WTC11 (cell line): ENCODE measurements around the gene CADM2. TPM values are rescaled to one million over a fixed set of nuclear protein-coding genes. Genes with fewer than 3 reads are reported as not detected.

Experiments
- ATAC-seq: fragments of 200-7000 bp; cut with Tn5 transposase; 2 replicates; pipeline ENCODE4 v1.10.0; 2021; ENCODE audit warnings: mild to moderate bottlenecking, moderate library complexity
- CTCF ChIA-PET: fragments of 300-600 bp; sonication (Branson Sonifier 250); formaldehyde crosslinking; loops from one replicate; lab custom pipeline; 2021; ENCODE audit warnings: antibody characterized with exemption; lab: Charles Lee
- POLR2A ChIA-PET: fragments of 350-600 bp; sonication (Branson Sonifier 250); formaldehyde crosslinking; loops from one replicate; lab custom pipeline; 2021; ENCODE audit warnings: antibody characterized with exemption; lab: Charles Lee
- DNase-seq: peaks from one replicate; pipeline ENCODE4 v3.0.0; 2021; ENCODE audit warnings: low spot score
- H3K27ac Mint-ChIP-seq: 2 replicates; pipeline ENCODE4 v1.8.0; 2021; ENCODE audit warnings: mixed read lengths
- H3K27me3 Mint-ChIP-seq: 2 replicates; pipeline ENCODE4 v1.8.0; 2021; ENCODE audit warnings: low read depth, mild to moderate bottlenecking, moderate library complexity, mixed read lengths
- H3K36me3 Mint-ChIP-seq: 2 replicates; pipeline ENCODE4 v1.8.0; 2021; ENCODE audit warnings: mixed read lengths
- H3K4me1 Mint-ChIP-seq: 2 replicates; pipeline ENCODE4 v1.8.0; 2022; ENCODE audit warnings: mixed read lengths
- H3K4me3 Mint-ChIP-seq: 2 replicates; pipeline ENCODE4 v1.8.0; 2021; ENCODE audit warnings: mild to moderate bottlenecking, moderate library complexity, mixed read lengths
- H3K9me3 Mint-ChIP-seq: 2 replicates; pipeline ENCODE4 v1.8.0; 2021; ENCODE audit warnings: mixed read lengths
- ARID4B ChIP-seq: sonication (generic); formaldehyde crosslinking; IDR thresholded peaks from 2 replicates; pipeline ENCODE4 v1.8.0; 2023; ENCODE audit warnings: missing genetic modification reagents, mild to moderate bottlenecking, borderline replicate concordance
- CTCF ChIP-seq: fragments of 200-600 bp; IDR thresholded peaks from 2 replicates; pipeline ENCODE4 v1.8.0; 2022; ENCODE audit warnings: antibody characterized with exemption
- ELF4 ChIP-seq: sonication (generic); formaldehyde crosslinking; IDR thresholded peaks from 2 replicates; pipeline ENCODE4 v1.8.1; 2022; ENCODE audit warnings: low read depth, mild to moderate bottlenecking, moderate library complexity, missing genetic modification reagents
- GABPB1 ChIP-seq: sonication (generic); formaldehyde crosslinking; IDR thresholded peaks from 2 replicates; pipeline ENCODE4 v1.8.1; 2023; ENCODE audit warnings: mild to moderate bottlenecking, missing genetic modification reagents
- GTF2I ChIP-seq: fragments of 250-450 bp; sonication (Bioruptor Pico); conservative IDR thresholded peaks from 2 replicates; pipeline ENCODE4 v1.4.0; 2021; ENCODE audit warnings: mild to moderate bottlenecking
- IRF2 ChIP-seq: sonication (generic); formaldehyde crosslinking; IDR thresholded peaks from 2 replicates; pipeline ENCODE4 v1.8.0; 2022; ENCODE audit warnings: low read depth, missing genetic modification reagents, borderline replicate concordance
- JUN ChIP-seq: sonication (generic); formaldehyde crosslinking; IDR thresholded peaks from 2 replicates; pipeline ENCODE4 v1.8.0; 2023; ENCODE audit warnings: mild to moderate bottlenecking, missing genetic modification reagents
- MAX ChIP-seq: sonication (generic); formaldehyde crosslinking; IDR thresholded peaks from 2 replicates; pipeline ENCODE4 v1.8.0; 2022; ENCODE audit warnings: mild to moderate bottlenecking, missing genetic modification reagents
- MLX ChIP-seq: sonication (generic); formaldehyde crosslinking; IDR thresholded peaks from 2 replicates; pipeline ENCODE4 v1.8.1; 2023; ENCODE audit warnings: mild to moderate bottlenecking, missing genetic modification reagents, moderate library complexity
- NFE2L1 ChIP-seq: sonication (generic); formaldehyde crosslinking; IDR thresholded peaks from 2 replicates; pipeline ENCODE4 v1.8.1; 2023; ENCODE audit warnings: missing genetic modification reagents
- NR1H2 ChIP-seq: sonication (generic); formaldehyde crosslinking; IDR thresholded peaks from 2 replicates; pipeline ENCODE4 v1.9.0; 2021; ENCODE audit warnings: mild to moderate bottlenecking, moderate library complexity, missing genetic modification reagents
- SP1 ChIP-seq: sonication (generic); formaldehyde crosslinking; conservative IDR thresholded peaks from 2 replicates; pipeline ENCODE4 v1.8.1; 2022; ENCODE audit warnings: missing genetic modification reagents
- TEAD1 ChIP-seq: sonication (generic); formaldehyde crosslinking; IDR thresholded peaks from 2 replicates; pipeline ENCODE4 v1.8.0; 2022; ENCODE audit warnings: mild to moderate bottlenecking, missing genetic modification reagents
- ZBTB43 ChIP-seq: sonication (generic); formaldehyde crosslinking; IDR thresholded peaks from 2 replicates; pipeline ENCODE4 v1.8.1; 2023; ENCODE audit warnings: mild to moderate bottlenecking, missing genetic modification reagents
- ZNF396 ChIP-seq: fragments of 250-450 bp; sonication (Bioruptor Pico); IDR thresholded peaks from 2 replicates; pipeline ENCODE4 v1.8.0; 2021; ENCODE audit warnings: mild to moderate bottlenecking, moderate library complexity, borderline replicate concordance
- total RNA-seq: library from RNA; stranded (reverse); gene quantifications from 3 replicates; pipeline ENCODE4 v1.2.3, GENCODE V29; 2021
- TF ChIP-seq, protein P1 (sequence below): sonication (generic); formaldehyde crosslinking; conservative IDR thresholded peaks from 2 replicates; pipeline ENCODE4 v1.8.1; 2022; ENCODE audit warnings: mild to moderate bottlenecking, missing genetic modification reagents
- TF ChIP-seq, protein P2 (sequence below): fragments of 250-450 bp; sonication (Bioruptor Pico); IDR thresholded peaks from 2 replicates; pipeline ENCODE4 v1.9.0; 2021; ENCODE audit warnings: moderate library complexity, mild to moderate bottlenecking, inconsistent platforms, borderline replicate concordance
- TF ChIP-seq, protein P3 (sequence below): fragments of 250-450 bp; sonication (Bioruptor Pico); IDR thresholded peaks from 2 replicates; pipeline ENCODE4 v2.1.2; 2022; ENCODE audit warnings: mild to moderate bottlenecking, moderate library complexity

Gene CADM2
- total RNA-seq, 1 experiment from 2014 or later, result 18.8 TPM

DNA sequence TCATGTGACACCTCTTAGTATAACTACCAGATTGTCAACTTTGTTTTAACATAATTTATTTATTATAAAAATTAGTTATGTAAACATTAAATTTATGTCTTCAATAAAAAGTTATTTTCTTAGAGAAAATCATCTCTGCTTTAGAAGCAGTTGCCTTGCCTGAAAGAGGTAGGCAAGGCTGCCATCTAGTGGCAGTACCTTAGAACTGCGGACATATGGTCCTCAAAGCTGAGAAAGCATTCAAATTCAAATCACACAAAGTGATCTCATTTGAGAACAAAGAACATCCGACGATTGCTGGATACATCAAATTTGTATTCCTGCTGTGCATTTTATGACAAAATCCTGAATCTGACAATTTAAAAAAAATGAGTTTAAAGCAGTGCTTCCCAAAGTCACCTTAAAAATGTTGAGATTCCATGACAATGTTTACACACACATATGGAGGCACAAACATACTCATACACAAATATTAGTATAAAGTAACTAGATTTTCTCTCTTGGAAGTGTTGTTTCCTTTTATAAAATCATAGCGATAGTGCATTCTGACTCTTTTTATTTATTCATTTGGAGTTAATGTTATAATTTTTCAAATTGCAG, 617.4 kb downstream of the CADM2 start:
- Mint-ChIP-seq H3K4me3 (no peak overlapping the region), H3K9me3 (no peaks in the 10 kb centered on the region), H3K27me3 (no peaks in the 10 kb centered on the region), H3K4me1 (peaks cover 11% of the 10 kb centered on the region), H3K27ac (no peak overlapping the region), H3K36me3 (no peaks in the 10 kb centered on the region)
- ATAC-seq (peak; percentile 60), DNase-seq (peak; percentile 75)
- POLR2A ChIA-PET, result no interaction called here
- CTCF ChIA-PET, result interaction anchor here (0.6 to 1.4 kb wide), 7 partner anchors 10 to 710 kb away, joined by 3 to 5 read pairs (median 3); no protein-coding TSS in a partner anchor
- TF ChIP-seq CTCF (peak; percentile 52), ARID4B (CRISPR knock-in tag) (no peak)

GRCh38 chr3:85576697-85577200, 618.0 kb downstream of the CADM2 start:
- no peak for TF ChIP-seq ZBTB43 (CRISPR knock-in tag)
- TF ChIP-seq MAX (CRISPR knock-in tag), result no peak
- no peak for TF ChIP-seq SP1 (CRISPR knock-in tag)
- TF ChIP-seq, protein P1, sequence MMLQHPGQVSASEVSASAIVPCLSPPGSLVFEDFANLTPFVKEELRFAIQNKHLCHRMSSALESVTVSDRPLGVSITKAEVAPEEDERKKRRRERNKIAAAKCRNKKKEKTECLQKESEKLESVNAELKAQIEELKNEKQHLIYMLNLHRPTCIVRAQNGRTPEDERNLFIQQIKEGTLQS (CRISPR knock-in tag), result no peak
- TF ChIP-seq NFE2L1 (CRISPR knock-in tag), result no peak
- no peak for TF ChIP-seq ZNF396 (CRISPR knock-in tag)
- TF ChIP-seq, protein P2, sequence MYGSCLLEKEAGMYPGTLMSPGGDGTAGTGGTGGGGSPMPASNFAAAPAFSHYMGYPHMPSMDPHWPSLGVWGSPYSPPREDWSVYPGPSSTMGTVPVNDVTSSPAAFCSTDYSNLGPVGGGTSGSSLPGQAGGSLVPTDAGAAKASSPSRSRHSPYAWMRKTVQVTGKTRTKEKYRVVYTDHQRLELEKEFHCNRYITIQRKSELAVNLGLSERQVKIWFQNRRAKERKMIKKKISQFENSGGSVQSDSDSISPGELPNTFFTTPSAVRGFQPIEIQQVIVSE, result no peak
- no peak for TF ChIP-seq MLX
- TF ChIP-seq NR1H2, result no peak
- no peak for TF ChIP-seq ELF4 (CRISPR knock-in tag)
- no peak for TF ChIP-seq GABPB1 (CRISPR knock-in tag)
- TF ChIP-seq TEAD1 (CRISPR knock-in tag), result no peak
- no peak for TF ChIP-seq JUN (CRISPR knock-in tag)
- TF ChIP-seq GTF2I (CRISPR knock-in tag), result no peak
- no peak for TF ChIP-seq IRF2 (CRISPR knock-in tag)
- TF ChIP-seq, protein P3, sequence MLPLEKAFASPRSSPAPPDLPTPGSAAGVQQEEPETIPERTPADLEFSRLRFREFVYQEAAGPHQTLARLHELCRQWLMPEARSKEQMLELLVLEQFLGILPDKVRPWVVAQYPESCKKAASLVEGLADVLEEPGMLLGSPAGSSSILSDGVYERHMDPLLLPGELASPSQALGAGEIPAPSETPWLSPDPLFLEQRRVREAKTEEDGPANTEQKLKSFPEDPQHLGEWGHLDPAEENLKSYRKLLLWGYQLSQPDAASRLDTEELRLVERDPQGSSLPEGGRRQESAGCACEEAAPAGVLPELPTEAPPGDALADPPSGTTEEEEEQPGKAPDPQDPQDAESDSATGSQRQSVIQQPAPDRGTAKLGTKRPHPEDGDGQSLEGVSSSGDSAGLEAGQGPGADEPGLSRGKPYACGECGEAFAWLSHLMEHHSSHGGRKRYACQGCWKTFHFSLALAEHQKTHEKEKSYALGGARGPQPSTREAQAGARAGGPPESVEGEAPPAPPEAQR (CRISPR knock-in tag), result no peak
- CTCF ChIA-PET, result interaction anchor here (0.6 to 1.4 kb wide), 7 partner anchors 9 to 711 kb away, joined by 3 to 5 read pairs (median 3); no protein-coding TSS in a partner anchor
- Mint-ChIP-seq H3K36me3 (no peaks in the 10 kb centered on the region), H3K27me3 (no peaks in the 10 kb centered on the region), H3K4me1 (peaks cover 11% of the 10 kb centered on the region), H3K4me3 (no peak overlapping the region), H3K9me3 (no peaks in the 10 kb centered on the region), H3K27ac (no peak overlapping the region)
- ATAC-seq (no peak), DNase-seq (no peak)
- POLR2A ChIA-PET, result no interaction called here
